ENCODE results near the gene SYT2.
A peak's percentile ranks its signal among the peaks of the same experiment; 100 is the strongest.

SYT2 gene

DNA sequence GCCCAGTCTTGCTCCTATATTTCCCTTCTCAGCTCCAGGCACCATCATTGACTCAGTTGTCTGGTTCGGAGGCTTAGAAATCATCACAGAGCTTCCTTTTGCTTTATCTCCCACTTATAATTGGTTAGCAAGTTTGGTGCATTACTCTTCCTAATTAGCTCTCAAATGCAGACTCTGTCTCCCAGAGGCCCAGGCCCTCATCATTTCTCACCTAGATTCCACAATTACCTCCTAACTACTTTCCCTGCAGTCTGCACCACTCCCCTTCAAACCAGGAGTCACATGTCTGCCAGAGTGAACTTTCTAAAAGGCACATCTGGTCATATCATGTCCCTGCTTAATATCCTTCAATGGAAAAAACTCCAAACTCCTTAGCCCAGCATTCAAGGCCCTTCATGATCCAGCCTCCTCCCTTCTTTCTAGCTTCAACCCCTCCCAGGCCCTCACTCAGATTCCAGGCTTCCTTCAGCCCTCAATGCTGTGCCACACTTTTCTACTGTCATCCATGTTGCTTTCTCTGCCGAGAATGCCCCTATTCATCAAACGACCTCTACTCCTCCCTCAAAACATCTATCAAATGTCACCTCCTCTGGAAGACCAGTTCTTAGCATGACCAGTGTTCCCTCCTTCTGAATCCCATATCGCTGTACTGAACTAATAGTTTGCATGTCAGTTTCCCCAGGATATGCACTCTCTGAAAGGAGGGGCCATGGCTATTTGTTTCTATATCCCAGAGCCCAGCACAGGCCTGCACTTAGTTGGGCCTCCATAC lies 30.7 kb downstream of the SYT2 start:
- DNase-seq (ENCODE audit: low read depth, low spot score) = no peak

- DNase-seq (ENCODE audit: low read depth, low spot score) = no peak
Measured at GRCh38 chr1:202677433-202677832, 32.8 kb downstream of the SYT2 start.

DNA sequence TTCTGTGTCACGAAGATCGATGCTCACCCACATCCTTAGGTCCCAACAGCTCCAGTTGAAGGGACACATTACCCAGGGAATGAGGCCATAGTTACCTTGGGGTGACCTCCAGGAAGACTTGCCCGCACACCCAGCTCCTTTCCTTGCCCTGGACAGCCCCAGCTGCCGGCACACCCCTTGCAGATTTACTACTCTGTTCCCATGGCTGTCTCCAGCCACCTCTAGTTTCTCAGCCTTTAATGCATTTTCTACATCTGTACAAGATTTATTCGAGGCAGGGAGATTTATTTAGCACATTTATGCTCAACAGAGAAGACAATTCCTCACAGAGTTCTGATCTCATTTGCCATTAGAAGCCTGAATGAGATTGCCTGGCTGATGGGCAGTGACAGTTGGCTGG lies 36.7 kb downstream of the SYT2 start:
- DNase-seq (ENCODE audit: low read depth, low spot score) = no peak

GRCh38 chr1:202671399-202671798 lies 38.9 kb downstream of the SYT2 start:
- peak; percentile 27 for DNase-seq (ENCODE audit: low read depth, low spot score)

DNA sequence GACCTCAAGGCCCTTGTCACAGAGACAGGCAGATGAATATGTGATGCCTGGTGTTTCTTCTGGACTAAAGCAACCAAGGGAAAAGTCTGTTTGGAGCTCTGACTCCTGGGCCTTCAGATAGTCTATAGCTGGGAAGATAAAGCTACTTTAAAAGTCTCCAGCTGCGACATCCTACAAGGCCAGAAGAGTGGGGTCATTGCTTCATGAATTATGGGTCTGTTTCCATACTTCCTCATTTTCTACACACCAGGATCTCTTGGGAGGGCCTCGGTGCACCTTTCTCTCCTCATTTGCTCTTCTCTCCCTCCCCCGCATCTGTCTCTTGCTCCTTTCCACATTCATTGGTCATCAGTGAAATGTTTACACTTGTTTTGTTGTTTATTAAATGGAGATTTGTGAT lies 44.8 kb downstream of the SYT2 start:
- no peak for DNase-seq (ENCODE audit: low read depth, low spot score)

GRCh38 chr1:202664083-202664482 lies 46.2 kb downstream of the SYT2 start:
- no peak for DNase-seq (ENCODE audit: low read depth, low spot score)

DNA sequence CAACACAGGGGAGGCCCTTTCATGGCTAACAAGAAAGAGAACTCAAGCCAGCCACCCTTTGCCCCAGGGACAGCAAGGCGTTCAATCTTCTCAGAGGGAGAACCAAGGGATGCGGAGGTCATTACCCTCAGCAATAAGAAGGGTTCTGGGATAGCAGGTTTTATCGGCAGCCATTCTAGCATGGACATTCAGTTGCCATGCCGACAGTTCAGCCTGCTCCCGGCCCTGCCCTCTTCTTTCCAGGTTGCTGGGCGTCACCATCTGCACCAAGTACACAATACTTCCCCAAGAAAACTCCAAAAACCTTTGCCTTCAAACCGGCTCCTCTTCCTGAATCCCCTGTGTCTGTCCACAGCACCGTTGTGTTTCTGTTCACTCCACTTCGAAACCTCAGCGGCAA lies 47.1 kb downstream of the SYT2 start:
- no peak for DNase-seq (ENCODE audit: low read depth, low spot score)

GRCh38 chr1:202662081-202662480 lies 48.2 kb downstream of the SYT2 start:
- DNase-seq (ENCODE audit: low read depth, low spot score) = no peak

DNA sequence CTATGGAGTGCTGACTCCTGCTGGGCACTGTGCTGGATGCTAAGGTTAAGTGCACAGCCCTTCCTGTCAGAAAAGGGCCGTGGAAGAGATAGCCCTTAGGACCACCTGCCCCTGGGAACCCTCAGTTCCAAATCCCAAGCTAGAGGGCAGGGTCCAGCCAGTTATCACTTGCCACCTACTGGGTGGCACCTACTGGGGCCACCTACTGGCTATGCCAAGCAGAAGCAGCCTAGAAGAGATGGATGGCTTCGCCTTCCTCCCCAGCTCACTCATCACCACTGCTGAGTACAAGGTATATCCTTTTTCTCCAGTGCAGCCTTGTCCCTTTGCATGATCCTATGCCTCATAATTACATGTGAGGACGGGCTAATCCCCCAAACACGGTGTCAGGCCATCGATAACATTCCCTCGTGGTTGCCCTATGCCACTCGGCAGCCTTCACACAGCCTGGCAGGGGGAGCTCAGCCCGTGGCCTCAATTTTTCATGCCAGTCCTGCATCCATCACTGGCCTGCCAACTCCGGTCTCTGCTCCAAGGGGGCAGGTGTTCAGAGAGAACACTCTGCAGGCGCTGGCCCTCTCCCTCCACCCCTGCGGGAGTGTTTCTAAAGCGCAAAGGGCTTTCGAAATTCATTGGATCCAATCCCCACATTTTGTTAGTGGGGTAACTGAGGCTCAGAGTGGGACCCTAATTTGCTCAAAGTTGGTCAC lies 49.0 kb downstream of the SYT2 start:
- no peak for DNase-seq (ENCODE audit: low read depth, low spot score)

- DNase-seq (ENCODE audit: low read depth, low spot score) = no peak
Measured at GRCh38 chr1:202659974-202660373, 50.3 kb downstream of the SYT2 start.

DNA sequence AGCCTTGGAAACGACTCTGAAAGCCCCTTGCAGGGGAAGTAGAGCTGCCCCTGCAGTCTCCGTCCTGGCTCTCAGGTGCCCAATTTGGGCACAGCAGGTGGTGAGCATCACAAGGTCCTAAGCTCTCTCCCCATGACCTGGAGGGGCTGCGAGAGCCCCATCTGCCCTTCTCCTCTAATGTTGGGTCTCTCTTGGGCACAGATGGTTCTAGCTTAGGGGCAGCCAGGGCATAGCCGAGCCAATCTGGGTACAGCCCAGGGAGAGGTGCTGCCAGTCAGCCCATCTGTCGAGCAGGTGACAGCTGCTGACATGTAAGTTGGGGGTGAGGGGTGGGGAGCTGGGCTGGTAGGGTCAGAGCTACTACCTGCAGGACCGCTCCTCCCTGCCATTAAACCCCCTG lies 50.7 kb downstream of the SYT2 start:
- DNase-seq (ENCODE audit: low read depth, low spot score) = no peak

GRCh38 chr1:202658769-202659168 lies 51.5 kb downstream of the SYT2 start:
- DNase-seq (ENCODE audit: low read depth, low spot score) = no peak

DNA sequence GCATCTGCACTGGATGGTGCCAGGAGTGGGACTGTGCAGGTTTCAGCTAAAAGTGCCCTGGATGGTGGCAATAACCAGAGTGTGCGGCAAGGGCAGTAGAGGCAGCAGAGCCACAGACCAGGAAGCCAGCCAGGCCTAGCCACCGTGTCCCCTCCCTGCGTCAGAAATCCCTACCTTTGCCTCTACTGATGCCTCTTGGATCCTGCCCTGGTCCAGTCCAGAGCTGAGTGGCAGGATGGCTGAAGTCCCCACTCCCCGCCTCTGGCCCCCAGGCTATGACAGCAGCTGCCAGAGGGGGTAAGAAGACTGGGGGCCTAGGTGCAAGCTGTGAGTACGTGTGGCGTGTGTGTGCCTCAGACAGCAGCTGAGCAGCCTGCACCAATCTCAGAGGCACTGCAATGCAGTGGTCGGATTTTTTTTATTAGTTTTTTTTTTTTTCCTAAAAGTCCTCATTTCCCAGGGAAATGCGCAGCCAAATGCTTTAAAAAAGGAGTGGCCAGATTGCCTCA lies 51.9 kb downstream of the SYT2 start:
- DNase-seq (ENCODE audit: low read depth, low spot score) = no peak

DNA sequence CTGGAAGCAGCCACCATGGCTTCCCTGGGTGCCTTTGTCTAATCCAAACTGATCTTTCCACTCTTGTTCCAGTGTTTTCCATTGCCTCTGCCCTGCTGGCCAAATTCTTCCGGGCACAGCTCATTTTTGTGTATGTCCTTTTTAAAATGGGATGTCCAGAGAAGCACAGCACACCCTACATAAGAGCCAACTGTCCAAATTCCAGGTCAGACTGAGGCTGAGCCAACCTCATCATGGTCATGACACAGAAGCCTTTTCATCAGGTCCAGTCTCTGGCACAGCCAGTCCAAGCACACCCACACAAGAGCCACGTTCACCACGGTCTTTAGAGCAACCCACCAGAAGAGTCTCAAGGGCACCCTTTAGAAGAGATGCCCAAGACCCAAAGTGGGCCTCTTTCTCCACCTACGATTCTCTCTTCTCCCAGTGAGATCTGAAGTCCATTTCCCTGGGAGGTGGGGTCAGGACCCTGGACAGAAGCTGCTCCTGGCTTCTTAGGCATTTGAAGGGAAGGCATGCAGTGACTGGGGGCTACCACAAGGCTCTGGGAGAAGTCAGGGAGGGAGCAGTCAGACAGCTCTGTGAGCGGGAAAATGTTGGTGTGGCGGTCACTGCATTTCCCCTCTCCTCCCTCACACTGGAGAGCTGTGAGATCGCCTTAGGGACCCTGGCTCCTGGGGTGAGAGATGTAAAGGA lies 53.2 kb downstream of the SYT2 start:
- peak; percentile 68 for DNase-seq (ENCODE audit: low read depth, low spot score)

- no peak for DNase-seq (ENCODE audit: low read depth, low spot score)
Measured at GRCh38 chr1:202656057-202656456, 54.2 kb downstream of the SYT2 start.

GRCh38 chr1:202654079-202654478 lies 56.2 kb downstream of the SYT2 start:
- DNase-seq (ENCODE audit: low read depth, low spot score) = no peak

- DNase-seq (ENCODE audit: low read depth, low spot score) = no peak
Measured at GRCh38 chr1:202649553-202650392, 60.5 kb downstream of the SYT2 start.

DNA sequence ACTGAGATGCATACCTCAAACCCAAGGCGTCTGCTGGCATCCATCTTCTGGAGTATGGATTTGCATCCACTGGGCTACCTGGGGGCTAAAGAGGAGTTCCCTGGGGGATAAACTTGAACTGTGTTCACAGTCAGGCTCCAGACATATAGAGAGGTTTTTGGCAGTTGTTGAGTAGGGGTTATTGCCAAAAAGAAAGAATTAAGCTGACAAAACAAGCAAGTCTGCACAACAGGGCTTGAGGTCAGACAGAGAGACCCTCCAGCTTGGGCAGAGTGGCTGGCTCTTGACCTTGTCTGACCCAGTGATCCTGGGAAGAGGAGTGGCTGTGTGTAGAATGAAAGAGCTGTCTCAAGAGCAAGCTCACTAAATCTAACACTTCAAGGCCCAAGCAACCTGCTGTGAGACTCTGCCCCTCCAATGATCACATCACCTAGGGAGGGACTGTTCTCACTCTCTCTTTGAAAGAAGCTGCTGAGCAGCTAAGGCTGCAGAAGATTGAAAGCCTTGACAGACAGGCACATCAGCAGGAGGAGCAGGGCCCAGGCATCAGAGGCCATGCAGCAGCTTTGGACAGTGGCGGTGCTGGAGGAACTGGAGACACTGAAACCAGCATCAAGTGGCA lies 61.5 kb downstream of the SYT2 start:
- DNase-seq (ENCODE audit: low read depth, low spot score) = no peak

- no peak for DNase-seq (ENCODE audit: low read depth, low spot score)
Measured at GRCh38 chr1:202645097-202645476, 65.2 kb downstream of the SYT2 start.

DNA sequence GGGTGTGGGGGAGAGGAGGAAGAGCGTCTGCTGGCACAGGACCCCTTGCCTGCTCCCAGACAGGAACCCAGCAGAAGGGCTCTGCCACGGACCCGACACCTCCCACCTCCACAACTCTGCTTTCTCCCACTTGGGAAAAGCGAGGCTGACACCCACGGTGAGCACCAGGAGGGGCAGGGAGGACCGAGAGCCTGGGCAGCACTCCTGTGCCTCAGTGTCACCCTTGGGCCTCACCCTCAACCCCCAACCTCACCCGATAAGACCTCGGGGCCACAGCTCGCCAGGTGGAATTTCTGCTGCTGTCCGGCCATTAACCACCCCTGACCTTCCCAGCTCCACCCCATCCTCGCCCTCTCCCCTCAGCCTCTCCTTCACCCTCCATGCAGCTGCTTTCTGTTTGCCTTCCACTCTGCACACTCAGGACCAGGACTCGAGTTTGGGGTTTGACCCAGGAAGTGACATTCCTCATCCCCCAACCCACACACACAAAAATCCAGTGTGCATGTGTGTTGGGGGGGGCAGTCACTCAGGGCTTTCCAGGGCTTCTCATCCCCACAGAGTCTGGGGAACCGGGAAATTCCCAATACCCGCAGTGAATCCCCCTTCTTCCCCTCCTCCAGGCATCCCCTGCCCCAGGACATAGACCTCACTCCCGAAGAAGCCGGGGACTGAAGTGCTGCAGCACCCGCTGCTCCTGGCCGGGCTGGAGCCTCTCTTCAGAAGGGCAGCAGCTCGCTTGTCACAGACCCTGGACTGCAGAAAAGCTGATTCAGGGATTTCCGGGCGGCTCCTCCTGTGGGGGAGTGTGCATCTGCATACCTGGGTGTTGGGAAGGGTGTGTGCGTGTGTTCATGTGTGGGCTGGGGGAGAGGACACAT lies 65.8 kb downstream of the SYT2 start:
- DNase-seq (ENCODE audit: low read depth, low spot score) = no peak
